Subcutaneous abdominal adipose tissue (tissue), 5 donors: ENCODE results near the gene RBM20.
"Not testable (repeated sequence)": the region's sequence is repeated elsewhere in the genome, so short reads cannot be mapped to it uniquely, and the experiment has no call there.

ENCODE experiments used
- H3K27ac ChIP-seq: one replicate; pipeline ENCODE4 v1.7.0; 2013; ENCODE audit warnings: low read depth, mild to moderate bottlenecking, inconsistent platforms, low read length, moderate library complexity
- H3K27me3 ChIP-seq, 5 donors: one replicate each; pipeline ENCODE4 v1.7.0; 2013; ENCODE audit warnings: low read length in 5 of 5, inconsistent platforms in 1 of 5; ENCODE audit not compliant: control insufficient read depth in 5 of 5, insufficient read depth in 4 of 5
- H3K36me3 ChIP-seq, 5 donors: one replicate each; pipeline ENCODE4 v1.7.0; 2013; ENCODE audit warnings: low read length in 5 of 5; ENCODE audit not compliant: control insufficient read depth in 5 of 5, insufficient read depth in 5 of 5
- H3K4me1 ChIP-seq, 5 donors: one replicate each; pipeline ENCODE4 v1.7.0; 2013; ENCODE audit warnings: low read length in 5 of 5, mild to moderate bottlenecking in 3 of 5, moderate library complexity in 1 of 5; ENCODE audit not compliant: control insufficient read depth in 5 of 5, insufficient read depth in 5 of 5
- H3K4me3 ChIP-seq, 5 donors: one replicate each; pipeline ENCODE4 v1.7.0; 2013; ENCODE audit warnings: low read length in 5 of 5, low read depth in 1 of 5
- H3K9ac ChIP-seq, 5 donors: one replicate each; pipeline ENCODE4 v1.7.0; 2013; ENCODE audit warnings: low read length in 5 of 5, mild to moderate bottlenecking in 4 of 5, moderate library complexity in 3 of 5
- H3K9me3 ChIP-seq, 5 donors: one replicate each; pipeline ENCODE4 v1.7.0; 2013; ENCODE audit warnings: low read length in 5 of 5; ENCODE audit not compliant: control insufficient read depth in 5 of 5
- donor health status: healthy.
- donor health status: healthy.
- donor health status: healthy.
- donor health status: healthy.
- donor health status: healthy.

The RBM20 gene

DNA sequence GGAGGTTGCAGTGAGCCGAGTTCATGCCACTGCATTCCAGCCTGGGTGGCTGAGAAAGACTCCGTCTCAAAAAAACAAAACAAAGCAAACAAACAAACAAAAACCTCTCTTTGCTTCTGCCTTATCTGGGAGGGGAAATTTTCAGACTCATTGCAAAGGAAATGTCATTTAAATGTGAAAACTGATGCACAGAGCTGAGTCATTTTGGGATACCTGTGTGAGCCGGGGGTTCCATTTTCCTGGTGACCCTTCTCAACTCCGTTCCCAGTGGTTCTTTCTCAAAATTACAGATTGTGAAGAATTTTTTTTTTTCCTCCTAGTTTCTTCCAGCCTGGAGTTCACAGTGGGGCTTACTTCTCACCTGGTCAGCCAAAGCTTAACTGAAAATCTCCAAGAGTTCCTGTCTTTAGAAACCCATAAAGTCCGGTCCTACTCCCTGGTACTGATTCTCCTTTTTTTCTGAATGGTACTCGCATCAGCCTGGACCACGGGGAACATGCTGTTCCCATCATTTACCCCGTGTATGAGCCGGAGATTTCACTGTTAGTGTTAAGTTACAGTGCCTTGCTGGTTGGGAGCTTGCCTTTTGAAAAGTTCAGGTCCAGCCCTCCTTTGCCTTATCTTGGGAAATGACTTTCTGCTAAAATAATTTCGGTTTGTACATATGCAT is 56.9 kb downstream of the RBM20 start:
- Histone ChIP-seq H3K9me3 (no peaks in the 10 kb centered on the region), H3K27me3 (no peaks in the 10 kb centered on the region), H3K4me3 (no peak overlapping the region), H3K9ac (no peak overlapping the region), H3K27ac (no peak overlapping the region), H3K4me1 (peaks cover 0 to 5% (median 0%) of the 10 kb centered on the region in 5 donors), H3K36me3 (no peaks in the 10 kb centered on the region)

DNA sequence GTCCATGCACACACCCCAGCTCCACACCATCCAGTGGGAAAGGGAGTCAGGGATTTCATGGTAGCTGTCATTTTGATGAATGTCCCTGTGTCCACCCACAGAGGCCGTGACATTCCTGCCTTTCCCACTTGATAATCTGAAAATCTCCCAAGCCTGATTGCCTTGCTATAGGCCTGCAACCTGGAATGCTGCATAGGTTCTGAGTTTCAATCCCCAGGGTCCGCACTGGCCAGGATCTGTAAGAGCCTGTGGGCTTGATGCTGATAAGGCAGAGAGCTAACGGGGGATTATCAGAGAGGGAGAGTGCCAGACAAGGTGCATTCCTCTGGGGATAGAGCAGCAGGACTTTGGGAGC is 57.5 kb downstream of the RBM20 start:
- Histone ChIP-seq H3K36me3 (no peaks in the 10 kb centered on the region), H3K27me3 (no peaks in the 10 kb centered on the region), H3K27ac (no peak overlapping the region), H3K9me3 (no peaks in the 10 kb centered on the region), H3K4me3 (no peak overlapping the region), H3K9ac (no peak overlapping the region), H3K4me1 (peaks cover 0 to 5% (median 0%) of the 10 kb centered on the region in 5 donors)

- Histone ChIP-seq H3K9ac (no peak overlapping the region), H3K27me3 (no peaks in the 10 kb centered on the region), H3K9me3 (no peaks in the 10 kb centered on the region), H3K4me3 (no peak overlapping the region), H3K36me3 (no peaks in the 10 kb centered on the region), H3K4me1 (peaks cover 0 to 6% (median 5%) of the 10 kb centered on the region in 5 donors), H3K27ac (no peak overlapping the region)
Observed at GRCh38 chr10:110704070-110704469, 59.9 kb downstream of the RBM20 start.

DNA sequence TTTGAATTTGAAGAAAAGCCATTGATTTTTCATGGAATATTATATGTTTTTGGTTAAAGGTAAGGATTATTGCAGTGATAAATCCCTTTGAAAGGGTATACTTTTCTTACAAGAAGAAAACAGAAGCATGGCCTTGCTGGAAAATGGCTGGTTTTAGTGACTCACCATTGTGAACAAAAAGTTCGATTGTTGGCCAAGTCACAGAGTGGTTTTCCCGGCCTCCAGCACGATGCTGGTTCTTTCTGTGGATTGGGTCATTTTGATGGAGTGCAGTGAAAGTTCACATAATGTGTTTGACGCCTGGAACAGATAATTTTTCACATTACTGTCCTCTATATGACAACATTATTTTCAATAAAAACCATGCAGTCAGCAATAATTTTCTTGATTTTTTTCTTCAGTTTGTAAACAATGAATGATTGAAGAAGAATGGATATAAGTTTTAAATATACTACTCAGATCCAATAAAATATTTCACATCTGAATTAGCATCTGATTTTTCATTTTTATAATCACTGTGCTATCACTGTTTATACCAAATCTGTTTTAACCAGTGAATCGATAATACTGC is 60.9 kb downstream of the RBM20 start:
- Histone ChIP-seq H3K27me3 (no peaks in the 10 kb centered on the region), H3K27ac (no peak overlapping the region), H3K4me3 (no peak overlapping the region), H3K9me3 (no peaks in the 10 kb centered on the region), H3K9ac (no peak overlapping the region), H3K36me3 (no peaks in the 10 kb centered on the region), H3K4me1 (peaks cover 0 to 13% (median 11%) of the 10 kb centered on the region in 5 donors)

- not testable (repeated sequence) for H3K27ac ChIP-seq, H3K4me3 ChIP-seq, H3K36me3 ChIP-seq, H3K9me3 ChIP-seq, H3K9ac ChIP-seq, H3K27me3 ChIP-seq
- H3K4me1 ChIP-seq = peaks cover 0 to 15% (median 13%) of the 10 kb centered on the region in 5 donors
Observed at GRCh38 chr10:110705596-110705995, 61.5 kb downstream of the RBM20 start.

- no peaks in the 10 kb centered on the region for H3K36me3 ChIP-seq
- no peak overlapping the region for H3K27ac ChIP-seq
- no peaks in the 10 kb centered on the region for H3K27me3 ChIP-seq
- H3K4me3 ChIP-seq = no peak overlapping the region
- no peak overlapping the region for H3K9ac ChIP-seq
- H3K9me3 ChIP-seq = no peaks in the 10 kb centered on the region
- peaks cover 0 to 22% (median 13%) of the 10 kb centered on the region in 5 donors for H3K4me1 ChIP-seq
Observed at GRCh38 chr10:110706690-110707098, 62.6 kb downstream of the RBM20 start.

DNA sequence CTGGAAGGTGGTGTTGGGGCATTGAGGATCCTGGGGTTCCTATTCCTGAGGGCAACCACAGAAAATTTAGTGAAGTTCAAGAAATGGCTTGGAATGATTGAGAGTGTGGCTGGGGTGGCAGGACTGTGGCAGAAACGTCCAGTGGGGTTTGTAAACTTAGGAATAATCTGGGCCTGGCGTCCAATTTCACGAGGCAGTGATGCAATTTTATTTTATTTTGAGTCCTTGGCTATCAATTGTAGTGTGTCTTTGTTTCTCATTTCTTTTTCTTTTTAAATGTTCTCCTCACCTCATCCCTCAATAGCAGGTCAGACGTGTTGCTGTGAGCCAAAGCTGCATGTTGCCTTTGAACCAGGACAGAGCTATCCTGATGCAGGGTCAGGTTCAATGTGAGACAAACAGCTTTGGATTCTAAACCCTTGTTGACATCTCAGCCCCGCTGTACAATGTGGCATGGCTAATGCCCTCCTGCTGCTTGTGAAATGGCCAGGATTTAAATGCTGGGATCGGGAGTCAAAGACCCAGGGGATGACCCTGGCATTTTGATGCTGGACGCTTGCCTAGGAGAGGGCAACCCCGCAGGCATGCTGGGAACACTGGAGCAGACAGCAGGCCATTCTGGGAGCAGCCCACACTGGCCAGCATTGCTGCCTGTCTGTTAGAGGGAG is 64.8 kb downstream of the RBM20 start:
- H3K36me3 ChIP-seq = no peaks in the 10 kb centered on the region
- H3K4me3 ChIP-seq = peak overlapping the region in 1 of 5 donors; percentile 16
- no peaks in the 10 kb centered on the region for H3K27me3 ChIP-seq
- no peaks in the 10 kb centered on the region for H3K9me3 ChIP-seq
- H3K27ac ChIP-seq = no peak overlapping the region
- no peak overlapping the region for H3K9ac ChIP-seq
- H3K4me1 ChIP-seq = peaks cover 0 to 23% (median 13%) of the 10 kb centered on the region in 5 donors

DNA sequence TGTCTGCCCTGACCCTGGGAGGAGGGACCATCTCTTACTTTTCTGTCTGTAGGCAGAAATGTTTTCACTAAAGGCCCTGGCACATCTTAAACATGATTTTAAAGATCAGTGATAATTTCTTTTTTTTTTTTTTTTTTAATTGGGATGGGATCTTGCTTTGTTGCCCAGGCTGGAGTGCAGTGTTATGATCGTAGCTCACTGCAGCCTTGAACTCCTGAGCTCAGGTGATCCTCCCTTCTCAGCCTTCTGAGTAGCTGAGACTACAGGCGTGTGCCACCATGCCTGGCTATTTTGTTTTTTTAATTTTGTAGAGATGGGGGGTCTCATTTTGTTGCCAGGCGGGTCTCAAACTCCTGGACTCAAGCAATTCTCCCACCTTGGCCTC is 65.3 kb downstream of the RBM20 start:
- Histone ChIP-seq H3K36me3 (no peaks in the 10 kb centered on the region), H3K9me3 (no peaks in the 10 kb centered on the region), H3K4me3 (no peak overlapping the region), H3K9ac (no peak overlapping the region), H3K27ac (no peak overlapping the region), H3K4me1 (peaks cover 0 to 23% (median 13%) of the 10 kb centered on the region in 5 donors), H3K27me3 (no peaks in the 10 kb centered on the region)

- Histone ChIP-seq H3K27me3 (no peaks in the 10 kb centered on the region), H3K27ac (no peak overlapping the region), H3K4me1 (peaks cover 0 to 23% (median 13%) of the 10 kb centered on the region in 5 donors), H3K4me3 (no peak overlapping the region), H3K36me3 (no peaks in the 10 kb centered on the region), H3K9me3 (no peaks in the 10 kb centered on the region), H3K9ac (no peak overlapping the region)
Observed at GRCh38 chr10:110709964-110710587, 65.9 kb downstream of the RBM20 start.

DNA sequence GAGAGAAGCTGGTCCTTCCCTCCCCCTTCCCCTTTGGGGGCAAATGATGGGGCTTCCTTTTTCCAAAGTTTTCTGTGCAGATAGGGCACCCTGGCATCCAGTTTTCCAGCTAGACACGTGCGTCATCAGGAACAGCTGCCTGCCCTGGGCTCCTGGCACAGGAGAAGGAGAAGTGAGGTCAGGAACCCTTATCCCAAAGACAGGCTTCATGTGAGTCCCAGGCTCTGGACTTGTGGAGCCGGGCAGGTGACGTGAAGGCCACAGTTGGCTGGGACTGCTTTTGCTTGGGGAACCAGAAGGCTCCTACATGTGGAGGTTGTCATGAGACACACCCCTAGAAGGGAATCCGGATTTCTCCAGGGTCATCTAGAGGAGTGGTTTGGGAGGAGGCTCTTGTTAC is 66.5 kb downstream of the RBM20 start:
- Histone ChIP-seq H3K27ac (no peak overlapping the region), H3K36me3 (no peaks in the 10 kb centered on the region), H3K9me3 (no peaks in the 10 kb centered on the region), H3K4me3 (no peak overlapping the region), H3K9ac (no peak overlapping the region), H3K27me3 (no peaks in the 10 kb centered on the region), H3K4me1 (peaks cover 0 to 23% (median 13%) of the 10 kb centered on the region in 5 donors)
